ENCODE measurements around the gene TIMP1. TPM values are rescaled to one million over a fixed set of nuclear protein-coding genes. Genes with fewer than 3 reads are reported as not detected.

The TIMP1 gene
- polyA plus RNA-seq, 1 of the 3 experiments (the other 2 are of a cell fraction) = 323 TPM

DNA sequence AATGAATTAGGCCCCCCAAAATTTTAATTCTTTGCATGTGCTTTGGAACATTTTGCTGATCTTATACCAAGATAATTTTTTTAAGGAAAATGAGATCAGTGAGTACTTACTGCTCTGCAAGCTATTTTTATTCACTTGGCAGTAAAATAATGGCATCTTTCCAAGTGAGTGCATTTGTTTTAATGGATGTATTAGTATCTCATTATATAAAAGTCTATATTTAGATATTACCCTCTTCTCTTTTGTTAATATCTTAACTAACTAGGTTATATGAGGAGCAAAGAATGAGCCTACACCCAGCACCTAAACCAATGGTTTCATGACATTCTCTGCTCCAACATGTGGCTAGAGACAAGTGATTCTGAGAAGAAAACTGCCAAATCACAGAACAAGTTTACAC is 42.4 kb upstream of the TIMP1 start:
- CTCF ChIA-PET = interaction anchor here (1.3 to 5.1 kb wide), 6 partner anchors 16 to 487 kb away, joined by 3 to 44 read pairs (median 9); partner anchors contain the start of gene SYN1
- Histone ChIP-seq H2AFZ (ENCODE audit: low read depth) (no peak overlapping the region), H3K4me3 (ENCODE audit: low read depth in 2 of 2, low read length in 1 of 2) (no peak overlapping the region), H3K9me3 (no peaks in the 10 kb centered on the region), H3K27ac (ENCODE audit: low read depth in 2 of 2, low read length in 1 of 2) (no peak overlapping the region), H3K79me2 (ENCODE audit: insufficient read depth) (no peaks in the 10 kb centered on the region), H3K9ac (no peak overlapping the region), H3K9me2 (no peaks in the 10 kb centered on the region), H3K4me1 (ENCODE audit: control insufficient read depth in 1 of 2, insufficient read depth in 2 of 2, low read depth in 1 of 2, low read length in 1 of 2) (peaks cover 0 to 6% of the 10 kb centered on the region in 2 experiments; a peak in 1 of 4 replicates), H3K27me3 (ENCODE audit: insufficient read depth) (no peaks in the 10 kb centered on the region), H3K4me2 (no peak overlapping the region), H4K20me1 (ENCODE audit: insufficient read depth) (no peaks in the 10 kb centered on the region), H3K36me3 (replicated peaks in 1 of 2; ENCODE audit: control insufficient read depth in 1 of 2, insufficient read depth in 2 of 2, low read length in 1 of 2) (no peaks in the 10 kb centered on the region), H3F3A (replicated peaks; ENCODE audit: insufficient read depth) (peaks cover 8% of the 10 kb centered on the region)
- POLR2A ChIA-PET = no interaction called here
- no peak for DNase-seq
- TF ChIP-seq, protein P1, sequence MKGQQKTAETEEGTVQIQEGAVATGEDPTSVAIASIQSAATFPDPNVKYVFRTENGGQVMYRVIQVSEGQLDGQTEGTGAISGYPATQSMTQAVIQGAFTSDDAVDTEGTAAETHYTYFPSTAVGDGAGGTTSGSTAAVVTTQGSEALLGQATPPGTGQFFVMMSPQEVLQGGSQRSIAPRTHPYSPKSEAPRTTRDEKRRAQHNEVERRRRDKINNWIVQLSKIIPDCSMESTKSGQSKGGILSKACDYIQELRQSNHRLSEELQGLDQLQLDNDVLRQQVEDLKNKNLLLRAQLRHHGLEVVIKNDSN (IDR thresholded peaks at IDR 0.05; ENCODE audit: borderline replicate concordance, low read depth) = no peak
- TF ChIP-seq CHD2 (IDR thresholded peaks at IDR 0.05; ENCODE audit: low read length, partially characterized antibody) = no peak

DNA sequence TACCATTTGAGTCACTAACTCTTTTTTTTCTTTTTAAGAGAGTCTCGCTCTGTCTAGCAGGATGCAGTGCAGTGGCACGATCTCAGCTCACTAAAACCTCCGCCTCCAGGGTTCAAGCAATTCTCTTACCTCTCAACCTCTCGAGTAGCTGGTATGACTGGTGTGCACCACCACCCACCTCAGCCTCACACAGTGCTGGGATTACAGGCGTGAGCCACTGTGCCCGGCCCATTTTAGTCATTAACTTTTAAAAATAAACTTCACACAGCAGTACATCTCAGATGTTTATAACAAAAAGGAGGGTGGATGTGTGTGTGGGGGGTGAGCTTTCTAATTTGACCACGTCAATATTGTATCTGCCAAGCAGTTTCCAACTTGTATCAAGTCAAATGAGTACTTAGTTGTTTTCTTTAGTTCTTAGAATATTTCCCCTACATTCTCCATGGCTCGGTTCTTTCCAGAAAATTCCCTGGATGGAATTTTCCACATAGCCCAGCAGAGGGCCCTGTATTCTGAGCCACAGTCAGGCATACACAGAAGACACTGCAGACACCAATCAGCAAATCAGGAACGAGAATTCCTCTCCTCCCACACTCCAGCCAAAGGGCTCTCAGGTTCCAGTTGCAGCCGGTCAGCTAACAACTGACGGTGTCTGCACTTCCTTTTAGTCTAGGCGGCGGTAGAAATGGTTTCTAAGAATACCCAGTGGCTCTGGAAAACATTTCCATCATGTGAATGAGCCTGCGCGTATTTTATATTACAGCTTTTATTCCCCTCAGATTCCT is 41.3 kb upstream of the TIMP1 start:
- Histone ChIP-seq H3F3A (replicated peaks; ENCODE audit: insufficient read depth) (peaks cover 8% of the 10 kb centered on the region), H3K4me1 (ENCODE audit: control insufficient read depth in 1 of 2, insufficient read depth in 2 of 2, low read depth in 1 of 2, low read length in 1 of 2) (peaks cover 0 to 6% of the 10 kb centered on the region in 2 experiments; a peak in 1 of 4 replicates), H3K9ac (peak overlapping the region; percentile 41; the same call in 1 of the 2 replicates), H3K9me2 (no peaks in the 10 kb centered on the region), H2AFZ (ENCODE audit: low read depth) (peak overlapping the region; percentile 75), H3K79me2 (ENCODE audit: insufficient read depth) (no peaks in the 10 kb centered on the region), H4K20me1 (ENCODE audit: insufficient read depth) (no peaks in the 10 kb centered on the region), H3K4me2 (peak overlapping the region; percentile 31; the same call in 1 of the 2 replicates), H3K36me3 (replicated peaks in 1 of 2; ENCODE audit: control insufficient read depth in 1 of 2, insufficient read depth in 2 of 2, low read length in 1 of 2) (no peaks in the 10 kb centered on the region), H3K27ac (ENCODE audit: low read depth in 2 of 2, low read length in 1 of 2) (peak overlapping the region; percentile 56 to 64; a peak in 3 of 4 replicates), H3K27me3 (ENCODE audit: insufficient read depth) (no peaks in the 10 kb centered on the region), H3K9me3 (no peaks in the 10 kb centered on the region), H3K4me3 (ENCODE audit: low read depth in 2 of 2, low read length in 1 of 2) (no peak overlapping the region; a peak in 1 of 4 replicates)
- ChIA-PET POLR2A (interaction anchor here (0.5 to 1.5 kb wide), 5 partner anchors 14 to 1009 kb away, joined by 3 to 5 read pairs (median 3); no protein-coding TSS in a partner anchor), CTCF (interaction anchor here (0.6 to 5.1 kb wide), 12 partner anchors 16 to 491 kb away, joined by 3 to 44 read pairs (median 4); partner anchors contain the start of gene SYN1)
- DNase-seq = peak; percentile 80
- WGBS (ENCODE audit: low lambda C conversion rate) = 31% methylated on average over 15 of the region's 15 CpGs
- TF ChIP-seq FOXM1 (IDR thresholded peaks at IDR 0.05; ENCODE audit: low read depth) (no peak), EZH2phosphoT487 (IDR thresholded peaks at IDR 0.05; ENCODE audit: borderline replicate concordance, low read depth) (no peak), RFX5 (IDR thresholded peaks at IDR 0.05; ENCODE audit: low read length) (peak; percentile 64; the same call in 1 of the 2 replicates), EP300 (IDR thresholded peaks at IDR 0.05; ENCODE audit: borderline replicate concordance in 1 of 2, low read depth in 1 of 2, low read length in 1 of 2) (peak in 1 of 2 experiments; percentile 57; a peak in 1 of 4 replicates), NRF1 (IDR thresholded peaks at IDR 0.05; ENCODE audit: low read depth, low read length) (no peak), TCF12 (IDR thresholded peaks at IDR 0.05) (no peak), MEF2A (IDR thresholded peaks at IDR 0.05; ENCODE audit: borderline replicate concordance, low read depth) (no peak), GABPA (IDR thresholded peaks at IDR 0.05; ENCODE audit: low read depth) (no peak), RXRA (IDR thresholded peaks at IDR 0.05; ENCODE audit: borderline replicate concordance, low read depth) (no peak), YY1 (IDR thresholded peaks at IDR 0.05; ENCODE audit: low read depth) (no peak), MXI1 (IDR thresholded peaks at IDR 0.05; ENCODE audit: low read depth, low read length) (no peak), JUND (IDR thresholded peaks at IDR 0.05) (no peak)
- TF ChIP-seq, protein P1 (IDR thresholded peaks at IDR 0.05; ENCODE audit: borderline replicate concordance, low read depth) = no peak
- TF ChIP-seq, protein P2, sequence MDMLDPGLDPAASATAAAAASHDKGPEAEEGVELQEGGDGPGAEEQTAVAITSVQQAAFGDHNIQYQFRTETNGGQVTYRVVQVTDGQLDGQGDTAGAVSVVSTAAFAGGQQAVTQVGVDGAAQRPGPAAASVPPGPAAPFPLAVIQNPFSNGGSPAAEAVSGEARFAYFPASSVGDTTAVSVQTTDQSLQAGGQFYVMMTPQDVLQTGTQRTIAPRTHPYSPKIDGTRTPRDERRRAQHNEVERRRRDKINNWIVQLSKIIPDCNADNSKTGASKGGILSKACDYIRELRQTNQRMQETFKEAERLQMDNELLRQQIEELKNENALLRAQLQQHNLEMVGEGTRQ (IDR thresholded peaks at IDR 0.05; ENCODE audit: borderline replicate concordance, low read depth, low read length) = no peak
- TF ChIP-seq, protein P3, sequence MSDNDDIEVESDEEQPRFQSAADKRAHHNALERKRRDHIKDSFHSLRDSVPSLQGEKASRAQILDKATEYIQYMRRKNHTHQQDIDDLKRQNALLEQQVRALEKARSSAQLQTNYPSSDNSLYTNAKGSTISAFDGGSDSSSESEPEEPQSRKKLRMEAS (IDR thresholded peaks at IDR 0.05; ENCODE audit: low read depth) = no peak; the same call in 1 of the 2 replicates
- TF ChIP-seq, protein P4, sequence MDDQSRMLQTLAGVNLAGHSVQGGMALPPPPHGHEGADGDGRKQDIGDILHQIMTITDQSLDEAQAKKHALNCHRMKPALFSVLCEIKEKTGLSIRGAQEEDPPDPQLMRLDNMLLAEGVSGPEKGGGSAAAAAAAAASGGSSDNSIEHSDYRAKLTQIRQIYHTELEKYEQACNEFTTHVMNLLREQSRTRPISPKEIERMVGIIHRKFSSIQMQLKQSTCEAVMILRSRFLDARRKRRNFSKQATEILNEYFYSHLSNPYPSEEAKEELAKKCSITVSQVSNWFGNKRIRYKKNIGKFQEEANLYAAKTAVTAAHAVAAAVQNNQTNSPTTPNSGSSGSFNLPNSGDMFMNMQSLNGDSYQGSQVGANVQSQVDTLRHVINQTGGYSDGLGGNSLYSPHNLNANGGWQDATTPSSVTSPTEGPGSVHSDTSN (IDR thresholded peaks at IDR 0.05) = no peak
- TF ChIP-seq, protein P5, sequence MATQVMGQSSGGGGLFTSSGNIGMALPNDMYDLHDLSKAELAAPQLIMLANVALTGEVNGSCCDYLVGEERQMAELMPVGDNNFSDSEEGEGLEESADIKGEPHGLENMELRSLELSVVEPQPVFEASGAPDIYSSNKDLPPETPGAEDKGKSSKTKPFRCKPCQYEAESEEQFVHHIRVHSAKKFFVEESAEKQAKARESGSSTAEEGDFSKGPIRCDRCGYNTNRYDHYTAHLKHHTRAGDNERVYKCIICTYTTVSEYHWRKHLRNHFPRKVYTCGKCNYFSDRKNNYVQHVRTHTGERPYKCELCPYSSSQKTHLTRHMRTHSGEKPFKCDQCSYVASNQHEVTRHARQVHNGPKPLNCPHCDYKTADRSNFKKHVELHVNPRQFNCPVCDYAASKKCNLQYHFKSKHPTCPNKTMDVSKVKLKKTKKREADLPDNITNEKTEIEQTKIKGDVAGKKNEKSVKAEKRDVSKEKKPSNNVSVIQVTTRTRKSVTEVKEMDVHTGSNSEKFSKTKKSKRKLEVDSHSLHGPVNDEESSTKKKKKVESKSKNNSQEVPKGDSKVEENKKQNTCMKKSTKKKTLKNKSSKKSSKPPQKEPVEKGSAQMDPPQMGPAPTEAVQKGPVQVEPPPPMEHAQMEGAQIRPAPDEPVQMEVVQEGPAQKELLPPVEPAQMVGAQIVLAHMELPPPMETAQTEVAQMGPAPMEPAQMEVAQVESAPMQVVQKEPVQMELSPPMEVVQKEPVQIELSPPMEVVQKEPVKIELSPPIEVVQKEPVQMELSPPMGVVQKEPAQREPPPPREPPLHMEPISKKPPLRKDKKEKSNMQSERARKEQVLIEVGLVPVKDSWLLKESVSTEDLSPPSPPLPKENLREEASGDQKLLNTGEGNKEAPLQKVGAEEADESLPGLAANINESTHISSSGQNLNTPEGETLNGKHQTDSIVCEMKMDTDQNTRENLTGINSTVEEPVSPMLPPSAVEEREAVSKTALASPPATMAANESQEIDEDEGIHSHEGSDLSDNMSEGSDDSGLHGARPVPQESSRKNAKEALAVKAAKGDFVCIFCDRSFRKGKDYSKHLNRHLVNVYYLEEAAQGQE (IDR thresholded peaks at IDR 0.05; ENCODE audit: low read depth, low read length) = 0 out of 2 replicates have a peak, but pooled peaks have one; percentile 31
